ENCODE measurements around the gene PCNX2. TPM values are rescaled to one million over a fixed set of nuclear protein-coding genes. Genes with fewer than 3 reads are reported as not detected.

The PCNX2 gene
- total and polyA plus RNA-seq, 10 of the 15 experiments (the other 5 are each of a cell fraction or from before 2014, with no cell fraction given), result 2.1 to 16.4 (median 8.1) TPM

GRCh38 chr1:233158322-233158721 lies 137.2 kb downstream of the PCNX2 start:
- Histone ChIP-seq H4K20me1 (ENCODE audit: control insufficient read depth, insufficient read depth) (no peaks in the 10 kb centered on the region), H3K79me2 (ENCODE audit: control insufficient read depth, insufficient read depth, low read length) (no peaks in the 10 kb centered on the region), H3K9ac (ENCODE audit: control insufficient read depth, insufficient read depth, low read length) (no peak overlapping the region), H3K27ac (ENCODE audit: control insufficient read depth, insufficient read depth) (no peak overlapping the region), H3K36me3 (ENCODE audit: control insufficient read depth in 2 of 2, insufficient read depth in 2 of 2, low read length in 1 of 2) (no peaks in the 10 kb centered on the region), H3K9me3 (replicated peaks; ENCODE audit: control insufficient read depth, insufficient read depth, low read length) (no peaks in the 10 kb centered on the region), H2AFZ (ENCODE audit: control insufficient read depth, low read depth, low read length) (no peak overlapping the region), H3K4me2 (ENCODE audit: control insufficient read depth, insufficient read depth) (no peak overlapping the region), H3K4me1 (ENCODE audit: control insufficient read depth, insufficient read depth, low read length) (no peaks in the 10 kb centered on the region), H3K4me3 (no peak overlapping the region), H3K27me3 (replicated peaks in 1 of 2; ENCODE audit: control insufficient read depth in 2 of 2, insufficient read depth in 2 of 2, low read length in 1 of 2) (no peaks in the 10 kb centered on the region)
- CTCF ChIA-PET, result no interaction called here
- no TSS peak for BruUV-seq (replicated peaks)
- FAIRE-seq (no peak), ATAC-seq (no peak), DNase-seq (ENCODE audit: low read depth, low spot score) (no peak)
- TF ChIP-seq, protein P1, sequence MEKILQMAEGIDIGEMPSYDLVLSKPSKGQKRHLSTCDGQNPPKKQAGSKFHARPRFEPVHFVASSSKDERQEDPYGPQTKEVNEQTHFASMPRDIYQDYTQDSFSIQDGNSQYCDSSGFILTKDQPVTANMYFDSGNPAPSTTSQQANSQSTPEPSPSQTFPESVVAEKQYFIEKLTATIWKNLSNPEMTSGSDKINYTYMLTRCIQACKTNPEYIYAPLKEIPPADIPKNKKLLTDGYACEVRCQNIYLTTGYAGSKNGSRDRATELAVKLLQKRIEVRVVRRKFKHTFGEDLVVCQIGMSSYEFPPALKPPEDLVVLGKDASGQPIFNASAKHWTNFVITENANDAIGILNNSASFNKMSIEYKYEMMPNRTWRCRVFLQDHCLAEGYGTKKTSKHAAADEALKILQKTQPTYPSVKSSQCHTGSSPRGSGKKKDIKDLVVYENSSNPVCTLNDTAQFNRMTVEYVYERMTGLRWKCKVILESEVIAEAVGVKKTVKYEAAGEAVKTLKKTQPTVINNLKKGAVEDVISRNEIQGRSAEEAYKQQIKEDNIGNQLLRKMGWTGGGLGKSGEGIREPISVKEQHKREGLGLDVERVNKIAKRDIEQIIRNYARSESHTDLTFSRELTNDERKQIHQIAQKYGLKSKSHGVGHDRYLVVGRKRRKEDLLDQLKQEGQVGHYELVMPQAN (conservative IDR thresholded peaks at IDR 0.05), result no peak
- TF ChIP-seq CEBPZ (IDR thresholded peaks at IDR 0.05; ENCODE audit: low read depth, low read length) (no peak), STAT3 (IDR thresholded peaks at IDR 0.05; ENCODE audit: low read depth, low read length) (no peak)
- TF ChIP-seq, protein P2, sequence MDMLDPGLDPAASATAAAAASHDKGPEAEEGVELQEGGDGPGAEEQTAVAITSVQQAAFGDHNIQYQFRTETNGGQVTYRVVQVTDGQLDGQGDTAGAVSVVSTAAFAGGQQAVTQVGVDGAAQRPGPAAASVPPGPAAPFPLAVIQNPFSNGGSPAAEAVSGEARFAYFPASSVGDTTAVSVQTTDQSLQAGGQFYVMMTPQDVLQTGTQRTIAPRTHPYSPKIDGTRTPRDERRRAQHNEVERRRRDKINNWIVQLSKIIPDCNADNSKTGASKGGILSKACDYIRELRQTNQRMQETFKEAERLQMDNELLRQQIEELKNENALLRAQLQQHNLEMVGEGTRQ (IDR thresholded peaks at IDR 0.05; ENCODE audit: borderline replicate concordance, low read depth, low read length), result no peak
- TF ChIP-seq, protein P3, sequence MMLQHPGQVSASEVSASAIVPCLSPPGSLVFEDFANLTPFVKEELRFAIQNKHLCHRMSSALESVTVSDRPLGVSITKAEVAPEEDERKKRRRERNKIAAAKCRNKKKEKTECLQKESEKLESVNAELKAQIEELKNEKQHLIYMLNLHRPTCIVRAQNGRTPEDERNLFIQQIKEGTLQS (IDR thresholded peaks at IDR 0.05; ENCODE audit: borderline replicate concordance, extremely low read depth, low read depth, low read length), result no peak
- RAD21 ChIA-PET (ENCODE audit: unreplicated experiment), result no interaction called here
- in situ Hi-C loops (cut with MboI) (no loop called here), intact Hi-C loops (cut with micrococcal nuclease; ENCODE audit: unreplicated experiment) (no loop called here)
- SMC1A ChIA-PET (ENCODE audit: uncharacterized antibody, unreplicated experiment), result interaction anchor here (1.3 kb wide), 1 partner anchor 58 kb away, joined by 3 read pairs; no protein-coding TSS in a partner anchor
- POLR2A ChIA-PET, result no interaction called here

Data from GM12878 (cell line).